ENCODE results near the gene MB21D2. TPM values are rescaled to one million over a fixed set of nuclear protein-coding genes. Genes with fewer than 3 reads are reported as not detected.

The MB21D2 gene
- total RNA-seq, 4 donors from 2014 or later: 3.6 to 7.5 (median 6.5) TPM

- Histone ChIP-seq H3K4me3 (no peak overlapping the region), H3K27ac (no peak overlapping the region), H3K9me3 (no peaks in the 10 kb centered on the region), H3K27me3 (no peaks in the 10 kb centered on the region), H3K36me3 (no peaks in the 10 kb centered on the region), H3K4me1 (peaks cover 0 to 58% (median 6%) of the 10 kb centered on the region in 4 donors)
- DNase-seq (ENCODE audit: low spot score in 2 of 2): no peak
- 72 to 76% methylated on average over 11 of the region's 11 CpGs for WGBS, 2 donors
- TF ChIP-seq POLR2A (IDR thresholded peaks at IDR 0.05) (no peak), CTCF (IDR thresholded peaks at IDR 0.05) (no peak), EP300 (IDR thresholded peaks at IDR 0.05) (no peak)
These were observed 69.1 kb downstream of the MB21D2 start for GRCh38 chr3:192848371-192849233.

GRCh38 chr3:192847941-192848340 is 69.7 kb downstream of the MB21D2 start:
- Histone ChIP-seq H3K9me3 (no peaks in the 10 kb centered on the region), H3K27ac (no peak overlapping the region), H3K27me3 (no peaks in the 10 kb centered on the region), H3K4me3 (no peak overlapping the region), H3K36me3 (no peaks in the 10 kb centered on the region), H3K4me1 (peaks cover 0 to 58% (median 6%) of the 10 kb centered on the region in 4 donors)
- no peak for DNase-seq (ENCODE audit: low spot score in 2 of 2)
- WGBS, 2 donors: 29 to 34% methylated on average over 3 of the region's 3 CpGs
- TF ChIP-seq POLR2A (IDR thresholded peaks at IDR 0.05): no peak
- no peak for TF ChIP-seq EP300 (IDR thresholded peaks at IDR 0.05)
- TF ChIP-seq CTCF (IDR thresholded peaks at IDR 0.05): no peak

- no peaks in the 10 kb centered on the region for H3K9me3 ChIP-seq
- H3K36me3 ChIP-seq: no peaks in the 10 kb centered on the region
- no peak for DNase-seq (ENCODE audit: low spot score in 2 of 2)
- no peaks in the 10 kb centered on the region for H3K27me3 ChIP-seq
- peaks cover 0 to 43% (median 4%) of the 10 kb centered on the region in 4 donors for H3K4me1 ChIP-seq
- no peak overlapping the region for H3K4me3 ChIP-seq
- TF ChIP-seq EP300 (IDR thresholded peaks at IDR 0.05) (no peak), CTCF (IDR thresholded peaks at IDR 0.05) (no peak), POLR2A (IDR thresholded peaks at IDR 0.05) (no peak)
- H3K27ac ChIP-seq: no peak overlapping the region
- 91 to 93% methylated on average over 4 of the region's 4 CpGs for WGBS, 2 donors
These were observed 72.2 kb downstream of the MB21D2 start for GRCh38 chr3:192845526-192845855.

- Histone ChIP-seq H3K9me3 (no peaks in the 10 kb centered on the region), H3K27ac (no peak overlapping the region), H3K27me3 (no peaks in the 10 kb centered on the region), H3K36me3 (no peaks in the 10 kb centered on the region), H3K4me3 (no peak overlapping the region), H3K4me1 (peaks cover 0 to 40% (median 4%) of the 10 kb centered on the region in 4 donors)
- no peak for TF ChIP-seq EP300 (IDR thresholded peaks at IDR 0.05)
- TF ChIP-seq CTCF (IDR thresholded peaks at IDR 0.05): no peak
- no peak for TF ChIP-seq POLR2A (IDR thresholded peaks at IDR 0.05)
- no peak for DNase-seq (ENCODE audit: low spot score in 2 of 2)
- WGBS, 2 donors: 74 to 75% methylated on average over 9 of the region's 9 CpGs
These were observed 72.7 kb downstream of the MB21D2 start for GRCh38 chr3:192844836-192845525.

GRCh38 chr3:192844486-192844765 is 73.2 kb downstream of the MB21D2 start:
- Histone ChIP-seq H3K27ac (no peak overlapping the region), H3K27me3 (no peaks in the 10 kb centered on the region), H3K4me3 (no peak overlapping the region), H3K36me3 (no peaks in the 10 kb centered on the region), H3K9me3 (no peaks in the 10 kb centered on the region), H3K4me1 (peaks cover 0 to 36% (median 4%) of the 10 kb centered on the region in 4 donors)
- no peak for DNase-seq (ENCODE audit: low spot score in 2 of 2)
- 89 to 90% methylated on average over 2 of the region's 2 CpGs for WGBS, 2 donors
- TF ChIP-seq CTCF (IDR thresholded peaks at IDR 0.05) (no peak), EP300 (IDR thresholded peaks at IDR 0.05) (no peak), POLR2A (IDR thresholded peaks at IDR 0.05) (no peak)
